K562 (cell line): ENCODE measurements around the gene SDS. TPM values are rescaled to one million over a fixed set of nuclear protein-coding genes. Genes with fewer than 3 reads are reported as not detected.

Experiments used
- ATAC-seq: fragments of 200-7000 bp; cut with Tn5 transposase; 3 replicates; pipeline ENCODE4 v1.9.1; 2020; ENCODE audit warnings: moderate library complexity
- BruUV-seq: library from RNA; stranded (reverse); fragments of 400-500 nt; replicated peaks from 2 replicates; lab custom pipeline; 2021; lab: Mats Ljungman, UMichigan
- CTCF ChIA-PET: fragments of 300-600 bp; formaldehyde crosslinking; extraction: SDS; loops from one replicate; lab custom pipeline; 2021; ENCODE audit warnings: low intra/inter-chr PET ratio; lab: Yijun Ruan, JAX
- POLR2A ChIA-PET: fragments of 300-600, 350-650 bp; sonication (Branson Sonifier 250); formaldehyde crosslinking; extraction: SDS; loops from one replicate; lab custom pipeline; 2021; ENCODE audit warnings: antibody characterized with exemption, inconsistent platforms; lab: Yijun Ruan, JAX
- DNase-seq, 4 experiments: peaks; one replicate each; pipeline versions ENCODE4 v3.0.0 to v3.0.0-alpha.2; 2011 to 2018; ENCODE audit warnings: low spot score in 3 of 4, mixed read lengths in 3 of 4; ENCODE audit errors: extremely low read depth in 1 of 4
- FAIRE-seq: peaks from 2 replicates; lab custom pipeline; 2011; peaks lifted over from hg19 to GRCh38; lab: Jason Lieb, UNC
- H2AFZ ChIP-seq: 2 replicates; pipeline ENCODE4 v1.6.0; 2011; ENCODE audit warnings: low read depth, low read length, control low read depth, inconsistent platforms
- H3K27ac ChIP-seq: fragments of 200-600 bp; 3 replicates; pipeline ENCODE4 v1.8.0; 2011; ENCODE audit warnings: low read depth, mild to moderate bottlenecking, control low read depth, inconsistent platforms, low read length, moderate library complexity, mixed read lengths; ENCODE audit errors: extremely low read depth
- H3K27me3 ChIP-seq, 2 experiments: fragments of 300-600 bp in 1 of 2; 2 replicates in 1 of 2; 3 replicates in 1 of 2; pipeline versions ENCODE4 v1.6.0 to v1.8.0; 2011; ENCODE audit warnings: inconsistent platforms in 2 of 2, low read length in 2 of 2, mild to moderate bottlenecking in 1 of 2, mixed read lengths in 1 of 2, moderate library complexity in 1 of 2; ENCODE audit not compliant: control insufficient read depth in 2 of 2, insufficient read depth in 2 of 2
- H3K36me3 ChIP-seq: fragments of 300-600 bp; 3 replicates; pipeline ENCODE4 v1.8.0; 2011; ENCODE audit warnings: mild to moderate bottlenecking, low read length, inconsistent platforms; ENCODE audit not compliant: control insufficient read depth, insufficient read depth
- H3K4me1 ChIP-seq, 2 experiments: fragments of 200-600 bp in 1 of 2; replicated peaks in 1 of 2; 2 replicates in 1 of 2; 3 replicates in 1 of 2; pipeline versions ENCODE4 v1.5.1 to v1.8.0; 2011; ENCODE audit warnings: inconsistent platforms in 2 of 2, low read length in 2 of 2, mild to moderate bottlenecking in 1 of 2, mixed read lengths in 1 of 2, moderate library complexity in 1 of 2; ENCODE audit not compliant: control insufficient read depth in 2 of 2, insufficient read depth in 2 of 2
- H3K4me2 ChIP-seq: 2 replicates; pipeline ENCODE4 v1.6.1; 2011; ENCODE audit warnings: low read length, control low read depth, inconsistent platforms, mixed read lengths; ENCODE audit not compliant: insufficient read depth
- H3K4me3 ChIP-seq: fragments of 200-600 bp; sonication (generic), shearing (Covaris generic); 2 replicates; pipeline ENCODE4 v1.5.1; 2016; ENCODE audit warnings: control low read depth, inconsistent platforms
- H3K79me2 ChIP-seq: fragments of 200-600 bp; 3 replicates; pipeline ENCODE4 v1.8.0; 2011; ENCODE audit warnings: low read length, inconsistent platforms; ENCODE audit not compliant: control insufficient read depth, insufficient read depth
- H3K9ac ChIP-seq, 2 experiments: 2 replicates each; pipeline versions ENCODE4 v1.6.0 to v1.6.1; 2011; ENCODE audit warnings: low read depth in 2 of 2, low read length in 2 of 2, control low read depth in 1 of 2, inconsistent platforms in 1 of 2, mild to moderate bottlenecking in 1 of 2, mixed read lengths in 1 of 2; ENCODE audit not compliant: insufficient read depth in 1 of 2
- H3K9me1 ChIP-seq: one replicate; pipeline ENCODE4 v1.6.0; 2011; ENCODE audit warnings: inconsistent platforms, mild to moderate bottlenecking, low read length, moderate library complexity; ENCODE audit not compliant: control insufficient read depth, insufficient read depth
- H3K9me3 ChIP-seq: replicated peaks from 2 replicates; pipeline ENCODE4 v1.5.1; 2011; ENCODE audit warnings: low read depth, low read length, inconsistent platforms; ENCODE audit not compliant: control insufficient read depth, insufficient read depth
- H4K20me1 ChIP-seq: replicated peaks from 2 replicates; pipeline ENCODE4 v1.6.1; 2011; ENCODE audit warnings: low read length, inconsistent platforms, mixed read lengths; ENCODE audit not compliant: control insufficient read depth, insufficient read depth
- FOXP1 ChIP-seq: sonication (generic); formaldehyde crosslinking; IDR thresholded peaks from 2 replicates; pipeline ENCODE4 v1.8.0; 2022; ENCODE audit warnings: mild to moderate bottlenecking, missing genetic modification reagents
- MNT ChIP-seq, 2 experiments: fragments of 450-650 bp; conservative IDR thresholded peaks; 2 replicates each; pipeline ENCODE4 v1.6.1; 2017; ENCODE audit warnings: mild to moderate bottlenecking in 2 of 2, moderate library complexity in 2 of 2
- WGBS: fragments of 100-300 bp; shearing (Covaris generic); methylation state at CpG from one replicate; pipeline ENCODE4 v1.1.6; 2016; ENCODE audit warnings: low coverage, mixed read lengths; ENCODE audit not compliant: insufficient coverage; ENCODE audit errors: missing lambda C conversion rate; 5-methylcytosine and 5-hydroxymethylcytosine counted together
- in situ Hi-C: fragments of 300-500 bp; cut with MboI; formaldehyde crosslinking; loops from 4 replicates; pipeline ENCODE4 v1.15.0; 2018; ENCODE audit warnings: inconsistent platforms, mixed read lengths
- intact Hi-C: fragments of 100-400 bp; cut with micrococcal nuclease; formaldehyde crosslinking; loops from 2 replicates; pipeline ENCODE4 v1.14.2; 2022
- polyA plus RNA-seq, 8 experiments: library from polyadenylated mRNA; depleted of rRNA in 4 of 8; stranded (reverse) in 5 of 8; unstranded in 3 of 8; fragments of >200 nt; fragmentation: Nextera tagmentation in 2 of 8; fragmentation: Illumina TruSeq in 1 of 8; extraction: Ambion mirVana in 2 of 8; extraction: Trizol in 1 of 8; gene quantifications; 2 replicates each; pipeline versions ENCODE4 v1.2.1 to v1.2.3, GENCODE V29; 2011 to 2014; ENCODE audit warnings: inconsistent platforms in 1 of 8, missing spikeins in 1 of 8
- total RNA-seq, 7 experiments: library from RNA; depleted of rRNA in 6 of 7; stranded (reverse); fragments of >200 nt in 6 of 7; fragmentation: Illumina TruSeq in 2 of 7; extraction: Trizol in 2 of 7; gene quantifications; 2 replicates each; pipeline versions ENCODE4 v1.2.1 to v1.2.3, GENCODE V29; 2011 to 2021; ENCODE audit warnings: low replicate concordance in 1 of 7
- TF ChIP-seq, protein P1 (sequence below): fragments of 450-650 bp; formaldehyde crosslinking; conservative IDR thresholded peaks from 2 replicates; pipeline ENCODE4 v1.4.0; 2022; ENCODE audit warnings: mild to moderate bottlenecking, missing genetic modification characterization

Gene SDS
- total and polyA plus RNA-seq, 9 of the 15 experiments (the other 6 are each of a cell fraction or from before 2014, with no cell fraction given) = 0.07 to 1.1 (median 0.12) TPM; not detected in 1

DNA sequence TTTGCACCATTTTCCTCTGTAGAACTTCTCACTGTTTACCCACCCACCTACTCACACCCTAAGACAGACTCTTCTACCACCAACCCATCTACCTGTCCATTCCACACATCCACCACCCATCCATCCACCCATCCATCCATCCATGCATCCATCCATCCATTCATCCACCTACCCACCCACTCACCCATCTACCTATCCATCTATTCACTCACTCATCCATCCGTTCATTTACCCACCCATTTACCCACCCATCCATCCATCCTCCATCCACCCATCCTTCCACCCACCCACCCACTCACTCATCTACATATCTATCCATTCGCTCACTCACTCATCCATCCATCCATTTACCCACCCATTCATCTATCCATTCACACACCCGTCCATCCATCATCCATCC is 30.2 kb downstream of the SDS start:
- FAIRE-seq = no peak
- Histone ChIP-seq H3K9me1 (no peaks in the 10 kb centered on the region), H3K4me2 (no peak overlapping the region), H4K20me1 (0 out of 2 replicates have a peak, but pooled peaks cover 3% of the 10 kb centered on the region), H3K36me3 (peaks cover 69% of the 10 kb centered on the region; the same call in 2 of the 3 replicates), H2AFZ (no peak overlapping the region), H3K9ac (no peak overlapping the region), H3K27me3 (no peaks in the 10 kb centered on the region), H3K4me1 (peaks cover 0 to 1% of the 10 kb centered on the region in 2 experiments; a peak in 1 of 5 replicates), H3K27ac (no peak overlapping the region), H3K4me3 (no peak overlapping the region), H3K9me3 (no peaks in the 10 kb centered on the region), H3K79me2 (no peaks in the 10 kb centered on the region)
- BruUV-seq = no TSS peak
- intact Hi-C loops (no loop called here), in situ Hi-C loops (no loop called here)
- no peak for DNase-seq
- CTCF ChIA-PET = no interaction called here
- no peak for TF ChIP-seq FOXP1 (CRISPR knock-in tag)
- TF ChIP-seq, protein P1, sequence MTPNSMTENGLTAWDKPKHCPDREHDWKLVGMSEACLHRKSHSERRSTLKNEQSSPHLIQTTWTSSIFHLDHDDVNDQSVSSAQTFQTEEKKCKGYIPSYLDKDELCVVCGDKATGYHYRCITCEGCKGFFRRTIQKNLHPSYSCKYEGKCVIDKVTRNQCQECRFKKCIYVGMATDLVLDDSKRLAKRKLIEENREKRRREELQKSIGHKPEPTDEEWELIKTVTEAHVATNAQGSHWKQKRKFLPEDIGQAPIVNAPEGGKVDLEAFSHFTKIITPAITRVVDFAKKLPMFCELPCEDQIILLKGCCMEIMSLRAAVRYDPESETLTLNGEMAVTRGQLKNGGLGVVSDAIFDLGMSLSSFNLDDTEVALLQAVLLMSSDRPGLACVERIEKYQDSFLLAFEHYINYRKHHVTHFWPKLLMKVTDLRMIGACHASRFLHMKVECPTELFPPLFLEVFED = 0 out of 2 replicates have a peak, but pooled peaks have one; percentile 19
- no peak for TF ChIP-seq MNT (conservative IDR thresholded peaks at IDR 0.05)
- WGBS = 60% methylated on average over 1 of the region's 3 CpGs
- ATAC-seq = no peak
- POLR2A ChIA-PET = no interaction called here
